ENCODE results near the gene HPN.

GRCh38 chr19:35106898-35107541 lies 65.5 kb downstream of the HPN start:
- TF ChIP-seq CTCF (IDR thresholded peaks at IDR 0.05; ENCODE audit: low read depth, low read length, poor library complexity, severe bottlenecking) (no peak), EZH2phosphoT487 (IDR thresholded peaks at IDR 0.05; ENCODE audit: borderline replicate concordance, low read length) (no peak)

All from DOHH2 (cell line).